Nephron (organoid): Measurements from ENCODE around the gene HOXC9.

Experiments
- H3K27ac Mint-ChIP-seq, 3 experiments: 2 replicates each; pipeline ENCODE4 v1.8.0; 2020; ENCODE audit warnings: mixed read lengths in 3 of 3, mild to moderate bottlenecking in 2 of 3, moderate library complexity in 1 of 3
- H3K27me3 Mint-ChIP-seq: 2 replicates; pipeline ENCODE4 v1.8.0; 2021; ENCODE audit warnings: low read depth, mild to moderate bottlenecking, moderate library complexity, mixed read lengths
- H3K36me3 Mint-ChIP-seq: 2 replicates; pipeline ENCODE4 v1.8.0; 2020; ENCODE audit warnings: low read depth, mixed read lengths
- H3K4me1 Mint-ChIP-seq: 2 replicates; pipeline ENCODE4 v1.8.0; 2020; ENCODE audit warnings: mixed read lengths
- H3K4me3 Mint-ChIP-seq, 3 experiments: 2 replicates each; pipeline ENCODE4 v1.8.0; 2020; ENCODE audit warnings: mild to moderate bottlenecking in 3 of 3, mixed read lengths in 3 of 3, moderate library complexity in 2 of 3
- H3K9me3 Mint-ChIP-seq: 2 replicates; pipeline ENCODE4 v1.8.0; 2020; ENCODE audit warnings: mixed read lengths
- CTCF ChIP-seq, 3 experiments: fragments of 200-600 bp; sonication (generic); IDR thresholded peaks; one replicate each; pipeline ENCODE4 v1.5.0; 2021; ENCODE audit warnings: antibody characterized with exemption in 3 of 3; ENCODE audit not compliant: unreplicated experiment in 3 of 3

Gene HOXC9

GRCh38 chr12:54032627-54033100 lies 32.7 kb downstream of the HOXC9 start, which contains the start of gene HOXC5:
Gene HOXC5, plus strand, starts transcription at chr12:54033050. Its CDS starts 73 bp downstream, at chr12:54033123.
- TF ChIP-seq CTCF (IDR thresholded peaks at IDR 0.05; ENCODE audit: unreplicated experiment in 3 of 3) = peak; percentile 96 to 99 (median 99)
- peaks cover 10% of the 10 kb centered on the region for H3K27me3 Mint-ChIP-seq
- peaks cover 7% of the 10 kb centered on the region for H3K36me3 Mint-ChIP-seq
- peaks cover 85% of the 10 kb centered on the region for H3K4me1 Mint-ChIP-seq
- H3K9me3 Mint-ChIP-seq = no peaks in the 10 kb centered on the region
- peak within 1 kb of the TSS; percentile 81 to 91 (median 87) for H3K4me3 Mint-ChIP-seq
- H3K27ac Mint-ChIP-seq = peak within 1 kb of the TSS; percentile 91 to 97 (median 95)

GRCh38 chr12:54033106-54033979 lies 33.4 kb downstream of the HOXC9 start:
- H3K27me3 Mint-ChIP-seq = peaks cover 9% of the 10 kb centered on the region
- no peak for TF ChIP-seq CTCF (IDR thresholded peaks at IDR 0.05; ENCODE audit: unreplicated experiment in 3 of 3)
- peaks cover 86% of the 10 kb centered on the region for H3K4me1 Mint-ChIP-seq
- H3K9me3 Mint-ChIP-seq = no peaks in the 10 kb centered on the region
- H3K27ac Mint-ChIP-seq = peak overlapping the region; percentile 91 to 97 (median 95)
- peak overlapping the region; percentile 81 to 91 (median 87) for H3K4me3 Mint-ChIP-seq
- peaks cover 7% of the 10 kb centered on the region for H3K36me3 Mint-ChIP-seq

- TF ChIP-seq CTCF (IDR thresholded peaks at IDR 0.05; ENCODE audit: unreplicated experiment in 3 of 3) = no peak
- H3K9me3 Mint-ChIP-seq = no peaks in the 10 kb centered on the region
- peak overlapping the region; percentile 95 to 99 (median 97) for H3K27ac Mint-ChIP-seq
- peaks cover 89% of the 10 kb centered on the region for H3K4me1 Mint-ChIP-seq
- H3K27me3 Mint-ChIP-seq = peaks cover 6% of the 10 kb centered on the region
- H3K4me3 Mint-ChIP-seq = peak overlapping the region; percentile 79 to 86 (median 86)
- peaks cover 7% of the 10 kb centered on the region for H3K36me3 Mint-ChIP-seq
These were observed 34.2 kb downstream of the HOXC9 start for GRCh38 chr12:54033980-54034784.

- Mint-ChIP-seq H3K27ac (peak overlapping the region; percentile 91 to 95 (median 95)), H3K9me3 (no peaks in the 10 kb centered on the region), H3K27me3 (peaks cover 2% of the 10 kb centered on the region), H3K4me3 (peak overlapping the region; percentile 79 to 86 (median 86)), H3K4me1 (peaks cover 90% of the 10 kb centered on the region), H3K36me3 (peaks cover 1% of the 10 kb centered on the region)
- TF ChIP-seq CTCF (IDR thresholded peaks at IDR 0.05; ENCODE audit: unreplicated experiment in 3 of 3) = no peak
These were observed 34.9 kb downstream of the HOXC9 start for GRCh38 chr12:54034785-54035310.

GRCh38 chr12:54035568-54036264 lies 35.8 kb downstream of the HOXC9 start:
- H3K4me3 Mint-ChIP-seq = peak overlapping the region; percentile 79 to 86 (median 86)
- H3K27me3 Mint-ChIP-seq = no peaks in the 10 kb centered on the region
- peak overlapping the region; percentile 91 to 95 (median 95) for H3K27ac Mint-ChIP-seq
- peaks cover 90% of the 10 kb centered on the region for H3K4me1 Mint-ChIP-seq
- TF ChIP-seq CTCF (IDR thresholded peaks at IDR 0.05; ENCODE audit: unreplicated experiment in 3 of 3) = no peak
- no peaks in the 10 kb centered on the region for H3K36me3 Mint-ChIP-seq
- H3K9me3 Mint-ChIP-seq = no peaks in the 10 kb centered on the region
